Hepatocyte (in vitro differentiated cells): ENCODE data around the gene PDHB. TPM values are rescaled to one million over a fixed set of nuclear protein-coding genes. Genes with fewer than 3 reads are reported as not detected.

Source experiments
- DNase-seq: peaks from one replicate; pipeline ENCODE4 v3.0.0-alpha.2; 2016; ENCODE audit warnings: low spot score
- H2AFZ ChIP-seq: fragments of 200-600 bp; sonication (generic); 2 replicates; pipeline ENCODE4 v1.6.0; 2016; ENCODE audit warnings: antibody characterized with exemption, mild to moderate bottlenecking
- H3K27ac ChIP-seq: fragments of 200-600 bp; sonication (generic); 2 replicates; pipeline ENCODE4 v1.5.1; 2016; ENCODE audit warnings: mild to moderate bottlenecking
- H3K27me3 ChIP-seq: fragments of 200-600 bp; sonication (generic); 2 replicates; pipeline ENCODE4 v1.6.1; 2016
- H3K36me3 ChIP-seq: fragments of 200-600 bp; sonication (generic); replicated peaks from 2 replicates; pipeline ENCODE4 v1.5.1; 2016; ENCODE audit warnings: low read depth; ENCODE audit not compliant: insufficient read depth
- H3K4me1 ChIP-seq: fragments of 200-600 bp; sonication (generic); 2 replicates; pipeline ENCODE4 v1.5.1; 2016; ENCODE audit warnings: mild to moderate bottlenecking, moderate library complexity; ENCODE audit not compliant: insufficient read depth
- H3K4me2 ChIP-seq: fragments of 200-600 bp; sonication (generic); 2 replicates; pipeline ENCODE4 v1.6.0; 2016
- H3K4me3 ChIP-seq: fragments of 200-600 bp; sonication (generic); 2 replicates; pipeline ENCODE4 v1.5.1; 2016; ENCODE audit warnings: mild to moderate bottlenecking
- H3K79me2 ChIP-seq: fragments of 200-600 bp; sonication (generic); 2 replicates; pipeline ENCODE4 v1.6.0; 2017; ENCODE audit warnings: mild to moderate bottlenecking
- H3K9me2 ChIP-seq: fragments of 200-600 bp; sonication (generic); replicated peaks from 2 replicates; pipeline ENCODE4 v1.6.0; 2017; ENCODE audit warnings: mild to moderate bottlenecking; ENCODE audit not compliant: insufficient read depth
- H3K9me3 ChIP-seq: fragments of 200-600 bp; sonication (generic); 2 replicates; pipeline ENCODE4 v1.5.1; 2016; ENCODE audit warnings: low read depth, mild to moderate bottlenecking
- H4K20me1 ChIP-seq: fragments of 200-600 bp; sonication (generic); 2 replicates; pipeline ENCODE4 v1.6.0; 2016; ENCODE audit warnings: mild to moderate bottlenecking; ENCODE audit not compliant: insufficient read depth, poor library complexity, severe bottlenecking
- CTCF ChIP-seq: fragments of 200-600 bp; sonication (generic); IDR thresholded peaks from 2 replicates; pipeline ENCODE4 v1.5.1; 2016; ENCODE audit warnings: antibody characterized with exemption, mild to moderate bottlenecking; ENCODE audit not compliant: poor library complexity
- EZH2 ChIP-seq: fragments of 200-600 bp; sonication (generic); IDR thresholded peaks from 2 replicates; pipeline ENCODE4 v1.6.1; 2016; ENCODE audit warnings: antibody characterized with exemption, mild to moderate bottlenecking, borderline replicate concordance
- EZH2phosphoT487 ChIP-seq: fragments of 200-600 bp; sonication (generic); IDR thresholded peaks from one replicate; pipeline ENCODE4 v1.6.1; 2018; ENCODE audit warnings: antibody characterized with exemption, mild to moderate bottlenecking, low read depth, moderate library complexity; ENCODE audit not compliant: unreplicated experiment, severe bottlenecking
- WGBS: methylation state at CpG from one replicate; pipeline ENCODE4 v1.1.6; 2016; ENCODE audit warnings: low lambda C conversion rate; ENCODE audit errors: missing lambda C conversion rate; 5-methylcytosine and 5-hydroxymethylcytosine counted together
- polyA plus RNA-seq: library from polyadenylated mRNA; unstranded; fragments of >200 nt; fragmentation: Nextera tagmentation; extraction: Ambion mirVana; gene quantifications from 2 replicates; pipeline ENCODE4 v1.2.1, GENCODE V29; 2016
- total RNA-seq: library from RNA; depleted of rRNA; stranded (reverse); fragments of >200 nt; gene quantifications from 2 replicates; pipeline ENCODE4 v1.2.3, GENCODE V29; 2014

The PDHB gene
- total and polyA plus RNA-seq, 2 experiments from 2014 or later: 119 to 150 TPM

GRCh38 chr3:58386626-58387365 lies 46.8 kb downstream of the PDHB start:
- Histone ChIP-seq H3K27me3 (no peaks in the 10 kb centered on the region), H3K4me3 (no peak overlapping the region), H3K4me1 (peaks cover 15% of the 10 kb centered on the region), H3K9me3 (no peaks in the 10 kb centered on the region), H4K20me1 (no peaks in the 10 kb centered on the region), H3K4me2 (no peak overlapping the region), H3K36me3 (no peaks in the 10 kb centered on the region), H2AFZ (no peak overlapping the region), H3K27ac (peak overlapping the region; percentile 87), H3K9me2 (no peaks in the 10 kb centered on the region), H3K79me2 (no peaks in the 10 kb centered on the region)
- 62% methylated on average over 3 of the region's 3 CpGs for WGBS
- TF ChIP-seq CTCF: no peak
- TF ChIP-seq EZH2phosphoT487: no peak
- no peak for TF ChIP-seq EZH2
- DNase-seq: peak; percentile 62

- no peaks in the 10 kb centered on the region for H3K9me3 ChIP-seq
- peaks cover 15% of the 10 kb centered on the region for H3K4me1 ChIP-seq
- H3K36me3 ChIP-seq: no peaks in the 10 kb centered on the region
- no peak overlapping the region for H2AFZ ChIP-seq
- no peaks in the 10 kb centered on the region for H3K9me2 ChIP-seq
- 75% methylated on average over 3 of the region's 3 CpGs for WGBS
- H3K79me2 ChIP-seq: no peaks in the 10 kb centered on the region
- H3K4me3 ChIP-seq: no peak overlapping the region
- no peaks in the 10 kb centered on the region for H4K20me1 ChIP-seq
- no peaks in the 10 kb centered on the region for H3K27me3 ChIP-seq
- no peak overlapping the region for H3K4me2 ChIP-seq
- H3K27ac ChIP-seq: peak overlapping the region; percentile 16
- TF ChIP-seq EZH2 (no peak), EZH2phosphoT487 (no peak), CTCF (no peak)
- DNase-seq: no peak
These were observed 49.1 kb downstream of the PDHB start for GRCh38 chr3:58384381-58385090.

GRCh38 chr3:58383904-58384303 lies 49.7 kb downstream of the PDHB start:
- H3K4me3 ChIP-seq: no peak overlapping the region
- H3K4me1 ChIP-seq: peaks cover 15% of the 10 kb centered on the region
- H4K20me1 ChIP-seq: no peaks in the 10 kb centered on the region
- no peak for TF ChIP-seq EZH2
- TF ChIP-seq EZH2phosphoT487: no peak
- no peak for TF ChIP-seq CTCF
- no peaks in the 10 kb centered on the region for H3K79me2 ChIP-seq
- peak; percentile 41 for DNase-seq
- H3K9me2 ChIP-seq: no peaks in the 10 kb centered on the region
- no peaks in the 10 kb centered on the region for H3K36me3 ChIP-seq
- H3K27me3 ChIP-seq: no peaks in the 10 kb centered on the region
- no peak overlapping the region for H3K4me2 ChIP-seq
- no peaks in the 10 kb centered on the region for H3K9me3 ChIP-seq
- no peak overlapping the region for H2AFZ ChIP-seq
- WGBS: 75% methylated on average over 4 of the region's 4 CpGs
- peak overlapping the region; percentile 16 for H3K27ac ChIP-seq
